GM18498 (cell line): Measurements from ENCODE around the gene PRKG1.

Experiments
- ATAC-seq: cut with Tn5 transposase; IDR thresholded peaks from one replicate; pipeline ENCODE4 v1.9.1; 2021; ENCODE audit warnings: mild to moderate bottlenecking, moderate library complexity; ENCODE audit not compliant: unreplicated experiment

The PRKG1 gene

GRCh38 chr10:51951601-51952000, 877.3 kb downstream of the PRKG1 start:
- ATAC-seq: no peak

- no peak for ATAC-seq
Measured at GRCh38 chr10:51952056-51952455, 877.8 kb downstream of the PRKG1 start.

- no peak for ATAC-seq
Measured at GRCh38 chr10:51955696-51956095, 881.4 kb downstream of the PRKG1 start.

GRCh38 chr10:51956822-51957221, 882.5 kb downstream of the PRKG1 start:
- no peak for ATAC-seq

GRCh38 chr10:51960494-51960895, 886.2 kb downstream of the PRKG1 start:
- peak; percentile 74 for ATAC-seq

- ATAC-seq: no peak
Measured at GRCh38 chr10:51961401-51961800, 887.1 kb downstream of the PRKG1 start.

GRCh38 chr10:51964630-51965029, 890.3 kb downstream of the PRKG1 start:
- ATAC-seq: no peak

GRCh38 chr10:51965451-51965850, 891.2 kb downstream of the PRKG1 start:
- ATAC-seq: no peak

- ATAC-seq: no peak
Measured at GRCh38 chr10:51972733-51973346, 898.6 kb downstream of the PRKG1 start.

GRCh38 chr10:51980752-51981151, 906.5 kb downstream of the PRKG1 start:
- ATAC-seq: no peak

- ATAC-seq: no peak
Measured at GRCh38 chr10:51981731-51982130, 907.4 kb downstream of the PRKG1 start.

GRCh38 chr10:51983481-51983880, 909.2 kb downstream of the PRKG1 start:
- no peak for ATAC-seq

- ATAC-seq: no peak
Measured at GRCh38 chr10:51985336-51985735, 911.0 kb downstream of the PRKG1 start.

- no peak for ATAC-seq
Measured at GRCh38 chr10:51986516-51986915, 912.2 kb downstream of the PRKG1 start.

- no peak for ATAC-seq
Measured at GRCh38 chr10:51993475-51993874, 919.2 kb downstream of the PRKG1 start.

GRCh38 chr10:51999096-51999495, 924.8 kb downstream of the PRKG1 start:
- no peak for ATAC-seq

GRCh38 chr10:52004342-52004949, 930.2 kb downstream of the PRKG1 start:
- ATAC-seq: peak; percentile 83

- ATAC-seq: no peak
Measured at GRCh38 chr10:52007091-52007490, 932.8 kb downstream of the PRKG1 start.

GRCh38 chr10:52011118-52011517, 936.8 kb downstream of the PRKG1 start:
- no peak for ATAC-seq

- ATAC-seq: no peak
Measured at GRCh38 chr10:52019077-52019555, 944.8 kb downstream of the PRKG1 start.

- no peak for ATAC-seq
Measured at GRCh38 chr10:52019656-52020055, 945.4 kb downstream of the PRKG1 start.

GRCh38 chr10:52020173-52020572, 945.9 kb downstream of the PRKG1 start:
- no peak for ATAC-seq

- ATAC-seq: no peak
Measured at GRCh38 chr10:52020702-52021101, 946.4 kb downstream of the PRKG1 start.
